ACC112 (cell line): ENCODE measurements around the gene GABBR1.

Experiments used
- H2AFZ ChIP-seq: fragments of 200-600 bp; sonication (generic); one replicate; pipeline ENCODE4 v1.6.0; 2017; ENCODE audit warnings: antibody characterized with exemption, low read length; ENCODE audit not compliant: unreplicated experiment
- H3K27ac ChIP-seq: fragments of 200-600 bp; sonication (generic); 2 replicates; pipeline ENCODE4 v1.5.1; 2014; ENCODE audit warnings: low read depth, mild to moderate bottlenecking, antibody characterized with exemption, low read length, moderate library complexity
- H3K27me3 ChIP-seq: fragments of 200-600 bp; sonication (generic); 2 replicates; pipeline ENCODE4 v1.6.1; 2014; ENCODE audit warnings: mild to moderate bottlenecking, antibody characterized with exemption, low read length, moderate library complexity, mixed read lengths; ENCODE audit not compliant: insufficient read depth
- H3K36me3 ChIP-seq: fragments of 200-600 bp; sonication (generic); 2 replicates; pipeline ENCODE4 v1.6.1; 2016; ENCODE audit warnings: mild to moderate bottlenecking, antibody characterized with exemption, low read length, moderate library complexity, mixed read lengths; ENCODE audit not compliant: insufficient read depth
- H3K4me1 ChIP-seq: fragments of 200-600 bp; sonication (generic); one replicate; pipeline ENCODE4 v1.6.1; 2016; ENCODE audit warnings: low read length, mixed read lengths; ENCODE audit not compliant: insufficient read depth, unreplicated experiment, control insufficient read depth
- H3K4me3 ChIP-seq: fragments of 200-600 bp; sonication (generic); 2 replicates; pipeline ENCODE4 v1.5.1; 2014; ENCODE audit warnings: mild to moderate bottlenecking, low read depth, low read length
- H3K79me2 ChIP-seq: fragments of 200-600 bp; sonication (generic); one replicate; pipeline ENCODE4 v1.6.0; 2016; ENCODE audit warnings: low read length; ENCODE audit not compliant: control insufficient read depth, unreplicated experiment, insufficient read depth

The GABBR1 gene

DNA sequence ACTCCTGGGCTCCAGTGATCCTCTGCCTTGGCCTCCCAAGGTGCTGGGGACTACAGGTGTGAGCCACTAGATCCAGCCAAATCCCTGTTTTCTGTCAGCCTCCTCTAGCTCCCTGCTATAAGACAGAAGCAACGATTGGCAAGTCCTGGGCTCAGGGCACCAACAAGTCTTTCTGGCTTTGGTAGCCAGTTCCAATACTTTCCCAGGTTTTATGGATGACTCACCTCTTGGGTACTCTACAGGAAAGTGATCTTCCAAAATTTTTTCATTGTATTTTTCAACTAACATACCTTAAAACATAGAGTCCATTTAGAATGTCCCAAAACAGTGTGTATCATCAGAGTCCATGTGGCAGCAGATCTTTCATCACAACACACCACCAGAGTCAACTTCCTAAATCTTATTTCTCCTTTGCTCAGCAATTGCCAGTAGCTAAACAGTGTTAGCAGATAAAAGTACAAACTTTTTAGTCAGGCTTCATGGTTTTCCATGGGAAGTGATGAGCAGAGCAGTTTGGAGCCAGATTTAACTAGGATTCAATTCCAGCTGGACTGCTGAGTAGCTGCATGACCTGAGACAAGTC is 13.3 kb downstream of the GABBR1 start:
- H3K27ac ChIP-seq, result no peak overlapping the region
- no peaks in the 10 kb centered on the region for H3K79me2 ChIP-seq
- H3K4me1 ChIP-seq, result no peaks in the 10 kb centered on the region
- H3K27me3 ChIP-seq, result no peaks in the 10 kb centered on the region
- no peak overlapping the region for H3K4me3 ChIP-seq
- H3K36me3 ChIP-seq, result peaks cover 15% of the 10 kb centered on the region
- no peak overlapping the region for H2AFZ ChIP-seq

DNA sequence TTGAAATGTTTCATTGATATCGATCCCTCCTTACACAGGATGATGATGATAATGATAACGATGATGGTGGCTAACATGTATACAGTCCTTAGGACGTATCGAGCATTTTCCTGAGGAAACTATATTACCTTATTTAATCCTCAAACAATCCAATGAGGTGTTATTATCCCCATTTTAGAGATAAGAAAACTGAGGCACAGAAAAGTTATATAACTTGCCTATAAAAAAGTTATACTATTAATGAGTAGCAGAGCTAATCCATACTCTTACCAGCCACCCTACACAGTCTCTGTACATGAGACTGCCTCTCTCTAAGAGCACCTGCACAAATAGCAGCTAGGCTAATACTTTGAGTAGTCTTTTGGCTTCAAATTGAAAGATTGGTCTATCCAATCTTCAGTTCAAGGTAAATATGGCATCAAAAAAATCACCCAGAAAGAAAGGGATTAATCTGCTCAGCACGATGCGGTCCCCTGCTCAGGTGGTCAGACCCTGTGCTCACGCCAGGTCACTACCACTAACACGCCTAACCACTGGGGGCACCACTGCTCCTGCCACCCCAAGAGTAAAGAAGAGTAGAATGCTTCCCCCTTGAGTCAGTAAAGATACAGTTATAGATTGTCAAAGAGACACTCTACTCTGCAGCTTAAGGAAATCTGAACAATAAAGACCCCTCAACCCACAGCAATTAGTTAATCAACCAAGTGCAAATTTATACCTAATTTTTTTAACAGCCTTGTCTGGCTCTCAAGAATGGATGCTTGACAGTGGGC is 15.0 kb downstream of the GABBR1 start:
- Histone ChIP-seq H3K27ac (no peak overlapping the region), H3K79me2 (no peaks in the 10 kb centered on the region), H3K27me3 (no peaks in the 10 kb centered on the region), H3K4me1 (no peaks in the 10 kb centered on the region), H3K36me3 (peaks cover 21% of the 10 kb centered on the region), H2AFZ (no peak overlapping the region), H3K4me3 (no peak overlapping the region)

DNA sequence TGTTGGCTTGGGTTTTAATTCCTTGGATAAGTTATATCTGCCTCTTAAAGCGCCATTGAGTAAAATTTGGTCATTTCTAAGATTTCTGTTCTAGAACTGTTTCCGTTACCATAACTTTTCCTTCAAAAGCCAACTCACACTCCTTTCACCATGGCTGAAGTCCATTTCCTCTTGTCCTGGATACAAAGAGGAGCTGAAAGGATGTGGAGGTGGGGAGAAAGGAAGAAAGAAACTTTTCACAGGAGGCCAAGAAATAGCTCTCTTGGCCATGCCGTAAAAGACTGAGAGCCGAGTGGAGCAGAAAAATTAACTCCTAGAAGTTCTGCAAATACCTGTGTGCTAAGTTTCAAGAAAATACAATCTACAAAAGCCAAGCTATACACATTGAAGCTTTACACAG is 21.6 kb downstream of the GABBR1 start:
- H3K4me3 ChIP-seq, result no peak overlapping the region
- H3K79me2 ChIP-seq, result no peaks in the 10 kb centered on the region
- no peak overlapping the region for H2AFZ ChIP-seq
- H3K36me3 ChIP-seq, result peaks cover 22% of the 10 kb centered on the region; the same call in 1 of the 2 replicates
- no peaks in the 10 kb centered on the region for H3K27me3 ChIP-seq
- no peaks in the 10 kb centered on the region for H3K4me1 ChIP-seq
- H3K27ac ChIP-seq, result no peak overlapping the region

- Histone ChIP-seq H3K27me3 (no peaks in the 10 kb centered on the region), H3K79me2 (no peaks in the 10 kb centered on the region), H2AFZ (no peak overlapping the region), H3K4me1 (no peaks in the 10 kb centered on the region), H3K36me3 (peaks cover 22% of the 10 kb centered on the region; the same call in 1 of the 2 replicates), H3K4me3 (no peak overlapping the region), H3K27ac (no peak overlapping the region)
Measured at GRCh38 chr6:29610540-29610939, 22.4 kb downstream of the GABBR1 start.

DNA sequence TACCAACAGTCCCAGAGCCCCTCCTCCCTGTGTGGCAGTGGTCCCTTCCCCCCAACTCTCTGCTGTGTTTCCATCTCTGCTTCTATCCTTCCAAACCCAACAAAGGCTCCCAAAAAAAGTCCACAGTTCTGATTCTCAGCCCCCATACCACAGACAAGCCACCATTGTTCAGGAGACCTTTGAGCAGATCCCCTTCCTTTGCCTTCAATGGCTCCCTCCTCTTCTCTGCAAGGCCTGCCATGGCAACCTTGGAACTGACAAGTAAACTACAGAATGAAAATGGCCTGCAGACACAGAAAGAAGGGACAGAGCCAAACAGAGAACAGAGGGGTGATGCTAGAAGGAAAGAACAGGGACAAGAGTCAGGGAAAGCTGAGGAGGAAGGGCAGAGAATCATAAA is 24.9 kb downstream of the GABBR1 start:
- Histone ChIP-seq H3K4me3 (no peak overlapping the region), H3K27ac (no peak overlapping the region), H2AFZ (no peak overlapping the region), H3K27me3 (no peaks in the 10 kb centered on the region), H3K36me3 (peaks cover 17% of the 10 kb centered on the region; the same call in 1 of the 2 replicates), H3K79me2 (no peaks in the 10 kb centered on the region), H3K4me1 (no peaks in the 10 kb centered on the region)

DNA sequence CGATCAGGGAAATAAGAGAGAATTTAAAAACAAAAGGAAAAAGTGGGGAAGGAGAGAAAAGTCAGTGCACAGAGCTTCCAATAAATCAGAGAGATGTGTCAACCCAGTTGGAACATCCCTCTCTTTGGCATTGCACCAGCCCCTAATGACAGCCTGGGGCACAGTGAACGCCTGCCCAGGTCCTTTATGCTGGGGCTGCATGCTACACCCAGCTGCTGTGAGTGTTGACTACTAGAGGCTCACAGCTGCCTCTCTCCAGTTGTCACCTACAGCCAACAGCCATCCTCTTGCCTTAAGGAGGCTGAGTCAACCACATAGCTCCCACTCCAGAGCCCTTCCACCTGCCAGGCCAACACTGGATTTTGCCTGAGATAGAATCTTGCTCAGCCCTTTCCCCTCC is 29.1 kb downstream of the GABBR1 start:
- H3K36me3 ChIP-seq, result peaks cover 7% of the 10 kb centered on the region

DNA sequence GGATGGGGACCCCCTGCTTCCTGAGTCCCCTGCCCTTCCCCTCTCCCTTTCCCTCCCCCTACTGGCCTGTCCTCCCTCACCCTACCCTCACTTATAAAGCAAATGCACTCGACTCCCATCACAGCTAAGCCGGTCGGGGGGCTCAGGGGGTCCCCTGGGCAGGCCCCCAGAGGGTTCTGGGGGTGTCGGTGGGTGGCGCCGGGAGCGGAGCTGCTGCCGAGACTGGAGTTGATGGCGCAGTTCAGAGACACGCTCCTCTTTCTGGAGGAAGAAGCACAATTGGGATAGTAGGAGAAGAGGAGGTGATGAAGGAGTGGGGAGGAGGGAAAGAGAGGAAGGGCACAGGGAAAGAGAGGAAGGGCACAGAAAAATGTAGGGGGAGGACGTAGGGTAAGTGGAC is 29.5 kb downstream of the GABBR1 start:
- H3K79me2 ChIP-seq, result no peaks in the 10 kb centered on the region
- no peaks in the 10 kb centered on the region for H3K4me1 ChIP-seq
- H3K27ac ChIP-seq, result no peak overlapping the region
- no peak overlapping the region for H2AFZ ChIP-seq
- no peak overlapping the region for H3K4me3 ChIP-seq
- H3K36me3 ChIP-seq, result peaks cover 7% of the 10 kb centered on the region
- no peaks in the 10 kb centered on the region for H3K27me3 ChIP-seq

More for the DNA sequence above, 29.1 kb downstream of the GABBR1 start:
- no peak overlapping the region for H3K4me3 ChIP-seq
- no peaks in the 10 kb centered on the region for H3K27me3 ChIP-seq
- H3K27ac ChIP-seq, result no peak overlapping the region
- H3K4me1 ChIP-seq, result no peaks in the 10 kb centered on the region
- no peaks in the 10 kb centered on the region for H3K79me2 ChIP-seq
- no peak overlapping the region for H2AFZ ChIP-seq

- no peaks in the 10 kb centered on the region for H3K79me2 ChIP-seq
- H3K27me3 ChIP-seq, result no peaks in the 10 kb centered on the region
- no peak overlapping the region for H3K27ac ChIP-seq
- no peak overlapping the region for H3K4me3 ChIP-seq
- H2AFZ ChIP-seq, result no peak overlapping the region
- no peaks in the 10 kb centered on the region for H3K4me1 ChIP-seq
- H3K36me3 ChIP-seq, result peaks cover 7% of the 10 kb centered on the region
Measured at GRCh38 chr6:29602564-29603361, 30.2 kb downstream of the GABBR1 start.

DNA sequence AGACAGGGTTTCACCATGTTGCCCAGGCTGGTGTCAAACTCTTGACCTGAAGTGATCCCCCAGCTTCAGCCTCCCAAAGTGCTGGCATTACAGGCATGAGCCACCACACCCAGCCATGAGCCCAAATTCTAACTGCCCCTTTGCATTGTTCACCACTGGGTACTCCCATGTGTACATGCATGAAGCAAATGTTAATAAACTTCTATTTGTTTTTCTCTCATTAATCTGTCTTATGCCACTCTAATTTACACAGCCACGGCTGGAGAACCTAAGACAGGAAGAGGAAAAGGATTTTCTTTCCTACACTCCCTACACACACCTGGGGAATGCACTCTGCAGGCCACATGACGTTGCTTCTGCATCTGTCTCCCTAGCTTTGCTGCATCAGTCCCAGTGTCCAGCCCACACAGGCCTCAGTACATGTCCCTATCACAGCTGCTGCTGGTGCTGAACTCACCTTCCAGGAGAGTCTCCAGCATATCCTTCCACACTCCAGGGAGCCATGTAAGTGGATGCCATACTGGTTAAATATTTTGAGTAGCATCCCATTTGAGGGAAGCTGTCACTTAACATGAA is 34.7 kb downstream of the GABBR1 start:
- no peak overlapping the region for H3K27ac ChIP-seq
- H2AFZ ChIP-seq, result no peak overlapping the region
- H3K79me2 ChIP-seq, result no peaks in the 10 kb centered on the region
- H3K4me3 ChIP-seq, result no peak overlapping the region
- no peaks in the 10 kb centered on the region for H3K27me3 ChIP-seq
- no peaks in the 10 kb centered on the region for H3K4me1 ChIP-seq
- H3K36me3 ChIP-seq, result peaks cover 7% of the 10 kb centered on the region

GRCh38 chr6:29597184-29597583 is 35.8 kb downstream of the GABBR1 start:
- Histone ChIP-seq H3K4me1 (no peaks in the 10 kb centered on the region), H3K27me3 (peaks cover 3% of the 10 kb centered on the region; the same call in 1 of the 2 replicates), H3K4me3 (no peak overlapping the region), H2AFZ (no peak overlapping the region), H3K27ac (no peak overlapping the region), H3K36me3 (peaks cover 4% of the 10 kb centered on the region), H3K79me2 (no peaks in the 10 kb centered on the region)
